Natural killer cell (primary cell): Measurements from ENCODE around the gene GNAI3. TPM values are rescaled to one million over a fixed set of nuclear protein-coding genes. Genes with fewer than 3 reads are reported as not detected.

Experiments
- ATAC-seq, 3 donors: fragments of 150-1000 bp in 2 of 3; fragments of 200-7000 bp in 1 of 3; cut with Tn5 transposase; 1 replicate in 1 of 3; 2 replicates in 2 of 3; pipeline ENCODE4 v1.10.0; 2021; ENCODE audit warnings: mild to moderate bottlenecking in 2 of 3, moderate library complexity in 2 of 3
- DNase-seq, 2 donors: peaks; one replicate each; pipeline versions ENCODE4 v3.0.0 to v3.0.0-alpha.2; 2013 to 2021; ENCODE audit warnings: mixed read lengths in 1 of 2
- H3K27ac ChIP-seq: one replicate; pipeline ENCODE4 v1.5.1; 2013; ENCODE audit warnings: mild to moderate bottlenecking, low read length
- H3K27me3 ChIP-seq: one replicate; pipeline ENCODE4 v1.6.1; 2013; ENCODE audit warnings: low read length; ENCODE audit not compliant: control insufficient read depth, insufficient read depth
- H3K36me3 ChIP-seq: one replicate; pipeline ENCODE4 v1.6.1; 2013; ENCODE audit warnings: low read length; ENCODE audit not compliant: control insufficient read depth, insufficient read depth
- H3K4me1 ChIP-seq: one replicate; pipeline ENCODE4 v1.6.1; 2013; ENCODE audit warnings: low read length; ENCODE audit not compliant: control insufficient read depth, insufficient read depth
- H3K4me3 ChIP-seq: one replicate; pipeline ENCODE4 v1.5.1; 2013; ENCODE audit warnings: low read length
- H3K9me3 ChIP-seq: one replicate; pipeline ENCODE4 v1.6.1; 2013; ENCODE audit warnings: low read length; ENCODE audit not compliant: control insufficient read depth, insufficient read depth
- H3K27ac Mint-ChIP-seq, 2 donors: one replicate each; pipeline ENCODE4 v1.8.0; 2022; ENCODE audit warnings: mild to moderate bottlenecking in 2 of 2, mixed read lengths in 2 of 2, moderate library complexity in 1 of 2
- H3K27me3 Mint-ChIP-seq, 2 donors: one replicate each; pipeline ENCODE4 v1.8.0; 2022; ENCODE audit warnings: low read depth in 2 of 2, mixed read lengths in 2 of 2
- H3K36me3 Mint-ChIP-seq: one replicate; pipeline ENCODE4 v1.8.0; 2022; ENCODE audit warnings: mixed read lengths
- H3K4me1 Mint-ChIP-seq, 2 donors: one replicate each; pipeline ENCODE4 v1.8.0; 2022; ENCODE audit warnings: mixed read lengths in 2 of 2
- H3K4me3 Mint-ChIP-seq: one replicate; pipeline ENCODE4 v1.8.0; 2022; ENCODE audit warnings: mild to moderate bottlenecking, moderate library complexity, mixed read lengths
- H3K9me3 Mint-ChIP-seq, 2 donors: one replicate each; pipeline ENCODE4 v1.8.0; 2022; ENCODE audit warnings: mixed read lengths in 2 of 2
- WGBS: methylation state at CpG from one replicate; pipeline ENCODE4 v1.1.7; 2013; ENCODE audit warnings: missing lambda C conversion rate; ENCODE audit not compliant: insufficient coverage; 5-methylcytosine and 5-hydroxymethylcytosine counted together
- intact Hi-C: fragments of 100-400 bp; cut with micrococcal nuclease; formaldehyde crosslinking; loops from one replicate; pipeline ENCODE4 v1.14.2; 2022
- total RNA-seq, 4 donors: library from RNA; stranded (reverse); fragments of 120-200 nt in 1 of 4; gene quantifications; one replicate each; pipeline versions ENCODE4 v1.2.3 to v1.2.4, GENCODE V29; 2013 to 2022
- TF ChIP-seq, protein P1 (sequence below): fragments of 200-600 bp; IDR thresholded peaks from one replicate; pipeline ENCODE4 v1.8.0; 2022; ENCODE audit warnings: antibody characterized with exemption

The GNAI3 gene
- total RNA-seq, 3 donors from 2014 or later (not counting 1 experiment from before 2014, with no cell fraction given): 6.1 to 7.6 (median 6.9) TPM

DNA sequence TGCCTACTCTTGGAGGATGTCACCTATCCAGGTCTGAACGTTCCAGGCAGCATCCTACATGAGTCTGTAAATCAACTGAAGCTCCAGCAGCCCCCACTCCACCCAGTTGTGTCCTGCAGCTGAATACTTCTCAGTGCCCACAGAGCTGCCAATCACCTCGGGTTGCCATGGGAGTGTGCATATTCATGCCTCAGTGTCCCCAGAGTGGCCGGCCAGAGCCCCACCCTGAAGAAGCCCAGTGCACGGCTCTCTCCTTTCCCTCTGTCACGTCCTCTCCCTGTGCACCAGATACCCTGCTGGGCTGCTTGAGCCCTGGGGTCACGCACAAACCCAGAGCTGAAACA, 91.4 kb downstream of the GNAI3 start:
- no peaks in the 10 kb centered on the region for H3K36me3 ChIP-seq
- 54% methylated on average over 6 of the region's 6 CpGs for WGBS
- DNase-seq (no peak), ATAC-seq (no peak)
- Mint-ChIP-seq H3K36me3 (no peaks in the 10 kb centered on the region), H3K27ac (no peak overlapping the region), H3K27me3 (peaks cover 0 to 14% of the 10 kb centered on the region in 2 donors), H3K9me3 (no peaks in the 10 kb centered on the region), H3K4me1 (peaks cover 4 to 10% of the 10 kb centered on the region in 2 donors), H3K4me3 (no peak overlapping the region)
- TF ChIP-seq, protein P1, sequence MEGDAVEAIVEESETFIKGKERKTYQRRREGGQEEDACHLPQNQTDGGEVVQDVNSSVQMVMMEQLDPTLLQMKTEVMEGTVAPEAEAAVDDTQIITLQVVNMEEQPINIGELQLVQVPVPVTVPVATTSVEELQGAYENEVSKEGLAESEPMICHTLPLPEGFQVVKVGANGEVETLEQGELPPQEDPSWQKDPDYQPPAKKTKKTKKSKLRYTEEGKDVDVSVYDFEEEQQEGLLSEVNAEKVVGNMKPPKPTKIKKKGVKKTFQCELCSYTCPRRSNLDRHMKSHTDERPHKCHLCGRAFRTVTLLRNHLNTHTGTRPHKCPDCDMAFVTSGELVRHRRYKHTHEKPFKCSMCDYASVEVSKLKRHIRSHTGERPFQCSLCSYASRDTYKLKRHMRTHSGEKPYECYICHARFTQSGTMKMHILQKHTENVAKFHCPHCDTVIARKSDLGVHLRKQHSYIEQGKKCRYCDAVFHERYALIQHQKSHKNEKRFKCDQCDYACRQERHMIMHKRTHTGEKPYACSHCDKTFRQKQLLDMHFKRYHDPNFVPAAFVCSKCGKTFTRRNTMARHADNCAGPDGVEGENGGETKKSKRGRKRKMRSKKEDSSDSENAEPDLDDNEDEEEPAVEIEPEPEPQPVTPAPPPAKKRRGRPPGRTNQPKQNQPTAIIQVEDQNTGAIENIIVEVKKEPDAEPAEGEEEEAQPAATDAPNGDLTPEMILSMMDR: no peak
- no peak overlapping the region for H3K27ac ChIP-seq
- intact Hi-C loops: loop anchor here (2.0 kb wide), 1 partner anchor 93 kb away; no protein-coding TSS in a partner anchor
- H3K4me1 ChIP-seq: peaks cover 19% of the 10 kb centered on the region
- no peaks in the 10 kb centered on the region for H3K9me3 ChIP-seq
- no peak overlapping the region for H3K4me3 ChIP-seq
- no peaks in the 10 kb centered on the region for H3K27me3 ChIP-seq

DNA sequence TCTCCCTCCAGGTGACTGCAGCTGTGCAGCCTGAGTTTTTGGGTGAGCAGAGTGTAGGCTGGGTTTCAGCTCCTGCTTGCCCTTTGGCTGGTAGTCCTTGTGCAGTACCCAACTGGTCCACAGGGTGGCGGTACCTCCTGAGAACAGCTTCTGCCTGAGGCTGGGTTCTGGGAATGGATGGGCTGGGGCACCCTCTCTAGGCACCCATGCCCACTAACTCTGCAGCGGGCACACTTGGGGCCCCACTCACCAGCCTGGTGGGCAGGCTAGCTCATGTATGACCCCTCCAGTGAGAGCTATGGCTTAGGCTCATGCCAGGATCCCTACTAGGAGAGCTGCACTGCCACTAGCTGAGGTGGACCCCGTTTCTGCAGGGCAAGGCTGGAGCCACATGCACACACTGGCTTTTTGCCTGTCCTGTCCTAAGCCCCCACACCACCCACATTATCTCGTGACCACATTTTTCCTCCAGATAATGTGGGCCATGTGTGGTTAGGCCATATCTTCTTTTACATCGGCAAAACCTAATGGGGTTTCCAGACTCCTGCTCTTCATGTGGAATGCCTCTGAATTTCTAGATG, 92.0 kb downstream of the GNAI3 start:
- Mint-ChIP-seq H3K27me3 (peaks cover 0 to 14% of the 10 kb centered on the region in 2 donors), H3K9me3 (no peaks in the 10 kb centered on the region), H3K36me3 (no peaks in the 10 kb centered on the region), H3K27ac (no peak overlapping the region), H3K4me3 (no peak overlapping the region), H3K4me1 (peaks cover 4 to 10% of the 10 kb centered on the region in 2 donors)
- H3K4me3 ChIP-seq: no peak overlapping the region
- H3K4me1 ChIP-seq: peaks cover 15% of the 10 kb centered on the region
- TF ChIP-seq, protein P1: peak; percentile 96
- no peaks in the 10 kb centered on the region for H3K9me3 ChIP-seq
- ATAC-seq: peak; percentile 83 to 87 (median 86)
- intact Hi-C loops: loop anchor here (2.0 kb wide), 1 partner anchor 94 kb away; no protein-coding TSS in a partner anchor
- H3K27me3 ChIP-seq: no peaks in the 10 kb centered on the region
- WGBS: 15% methylated on average over 5 of the region's 5 CpGs
- H3K27ac ChIP-seq: no peak overlapping the region
- DNase-seq: peak; percentile 90 to 92
- H3K36me3 ChIP-seq: no peaks in the 10 kb centered on the region

DNA sequence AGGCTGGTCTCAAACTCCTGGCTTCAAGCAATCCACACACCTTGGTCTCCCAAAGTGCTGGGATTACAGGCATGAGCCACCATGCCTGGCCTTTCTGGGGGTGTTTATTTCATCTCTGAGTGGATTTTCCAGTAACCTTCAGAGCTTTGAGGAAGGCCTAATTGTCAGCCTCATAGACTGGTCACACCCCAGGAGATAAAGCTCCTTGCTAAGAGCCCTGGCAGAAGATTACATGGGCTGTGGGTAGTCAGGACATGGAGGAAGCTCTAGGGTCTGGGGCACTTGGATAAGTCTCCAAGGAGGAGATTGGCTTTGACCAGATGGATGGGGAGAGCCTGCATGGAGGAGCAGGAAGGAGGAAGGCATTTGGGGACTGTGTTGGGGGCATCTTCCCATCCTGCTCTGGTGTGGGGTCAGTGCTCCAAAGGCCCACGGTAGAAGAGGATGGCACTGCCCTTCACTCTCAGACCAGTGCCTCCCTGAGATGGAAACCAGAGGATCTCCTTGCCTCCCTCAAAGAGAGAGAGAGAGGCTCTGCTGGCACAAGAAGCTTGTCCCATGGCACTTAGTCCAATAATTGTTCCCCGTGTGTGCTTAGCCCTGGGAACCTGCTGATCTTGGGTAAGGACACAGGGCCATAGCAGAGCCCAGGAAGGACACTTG, 92.8 kb downstream of the GNAI3 start:
- no peaks in the 10 kb centered on the region for H3K9me3 Mint-ChIP-seq
- Histone ChIP-seq H3K27me3 (no peaks in the 10 kb centered on the region), H3K9me3 (no peaks in the 10 kb centered on the region), H3K4me3 (no peak overlapping the region), H3K36me3 (no peaks in the 10 kb centered on the region), H3K4me1 (peaks cover 15% of the 10 kb centered on the region), H3K27ac (no peak overlapping the region)
- 87% methylated on average over 2 of the region's 2 CpGs for WGBS
- TF ChIP-seq, protein P1: no peak
- peaks cover 0 to 14% of the 10 kb centered on the region in 2 donors for H3K27me3 Mint-ChIP-seq
- no peak overlapping the region for H3K4me3 Mint-ChIP-seq
- ATAC-seq (no peak), DNase-seq (peak in 1 of 2 donors; percentile 7)
- peaks cover 4 to 10% of the 10 kb centered on the region in 2 donors for H3K4me1 Mint-ChIP-seq
- no peak overlapping the region for H3K27ac Mint-ChIP-seq
- H3K36me3 Mint-ChIP-seq: no peaks in the 10 kb centered on the region
- intact Hi-C loops: loop anchor here (2.0 kb wide), 1 partner anchor 94 kb away; no protein-coding TSS in a partner anchor
